ENCODE measurements around the gene DTX3L.

Gene DTX3L

GRCh38 chr3:122606330-122606729 is 42.2 kb downstream of the DTX3L start:
- DNase-seq (ENCODE audit: low spot score) = no peak

- DNase-seq (ENCODE audit: low spot score) = no peak
These were observed 44.8 kb downstream of the DTX3L start for GRCh38 chr3:122608916-122609315.

GRCh38 chr3:122609798-122610559 is 45.8 kb downstream of the DTX3L start:
- DNase-seq (ENCODE audit: low spot score) = no peak

GRCh38 chr3:122612696-122613095 is 48.6 kb downstream of the DTX3L start:
- no peak for DNase-seq (ENCODE audit: low spot score)

- DNase-seq (ENCODE audit: low spot score) = no peak
These were observed 51.2 kb downstream of the DTX3L start for GRCh38 chr3:122615303-122615702.

GRCh38 chr3:122618614-122619013 is 54.5 kb downstream of the DTX3L start:
- no peak for DNase-seq (ENCODE audit: low spot score)

- DNase-seq (ENCODE audit: low spot score) = no peak
These were observed 54.9 kb downstream of the DTX3L start for GRCh38 chr3:122619040-122619439.

GRCh38 chr3:122620399-122620798 is 56.3 kb downstream of the DTX3L start:
- no peak for DNase-seq (ENCODE audit: low spot score)

GRCh38 chr3:122621112-122621511 is 57.0 kb downstream of the DTX3L start:
- no peak for DNase-seq (ENCODE audit: low spot score)

- no peak for DNase-seq (ENCODE audit: low spot score)
These were observed 59.1 kb downstream of the DTX3L start for GRCh38 chr3:122623031-122623829.

Measured in hematopoietic multipotent progenitor cell treated with erythropoietin and hydrocortisone succinate and interleukin-3 and kit ligand, for 17 days (in vitro differentiated cells).